ENCODE results near the gene PLA2G4B.

The PLA2G4B gene

DNA sequence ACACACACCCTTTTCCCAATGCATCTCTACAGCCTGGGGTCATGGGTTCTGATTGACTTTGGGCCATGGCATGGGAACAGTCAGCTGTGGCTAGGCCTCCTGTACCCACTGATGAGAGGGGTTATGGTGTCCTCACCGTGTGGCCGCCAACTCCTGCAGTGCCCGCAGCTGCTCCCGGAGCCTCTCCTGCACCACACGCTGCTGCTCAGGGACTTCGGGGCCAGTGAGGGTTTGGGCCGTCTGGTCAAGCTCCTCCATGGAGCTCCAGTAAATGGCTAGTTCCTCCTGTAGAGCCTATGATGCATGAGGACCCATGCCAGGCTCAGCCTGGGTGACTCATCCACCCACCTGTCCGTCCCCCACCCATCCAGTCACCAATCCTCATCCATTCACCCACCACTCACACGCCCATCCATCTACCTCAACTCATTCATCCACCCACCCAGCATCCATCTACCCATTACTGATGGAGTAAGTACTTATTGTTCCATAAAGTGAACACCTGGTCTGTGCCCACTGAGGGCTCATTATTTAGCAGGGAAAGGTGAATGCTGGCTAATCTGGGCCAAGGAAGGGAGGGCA lies 33.6 kb downstream of the PLA2G4B start:
- DNase-seq = no peak

DNA sequence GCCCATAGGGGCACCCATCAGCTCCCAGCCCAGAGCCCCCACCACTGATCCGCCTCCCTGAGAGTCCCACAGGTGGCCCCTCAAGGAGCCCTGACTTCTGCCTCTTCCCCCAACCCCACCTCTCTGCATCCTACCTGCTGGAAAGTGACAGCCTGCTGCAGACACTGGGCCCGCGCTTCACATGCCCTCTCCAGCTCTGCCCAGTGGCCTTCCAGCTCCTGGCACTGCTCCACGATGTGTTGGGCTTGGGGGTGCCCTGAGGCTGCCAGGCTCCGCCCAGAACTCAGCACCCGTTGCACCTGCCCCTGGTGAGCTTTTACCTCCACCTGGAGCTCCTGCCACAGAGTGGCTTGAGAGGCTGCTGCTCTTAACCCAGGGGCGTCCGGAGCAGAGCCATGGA lies 35.1 kb downstream of the PLA2G4B start:
- peak; percentile 39 for DNase-seq

DNA sequence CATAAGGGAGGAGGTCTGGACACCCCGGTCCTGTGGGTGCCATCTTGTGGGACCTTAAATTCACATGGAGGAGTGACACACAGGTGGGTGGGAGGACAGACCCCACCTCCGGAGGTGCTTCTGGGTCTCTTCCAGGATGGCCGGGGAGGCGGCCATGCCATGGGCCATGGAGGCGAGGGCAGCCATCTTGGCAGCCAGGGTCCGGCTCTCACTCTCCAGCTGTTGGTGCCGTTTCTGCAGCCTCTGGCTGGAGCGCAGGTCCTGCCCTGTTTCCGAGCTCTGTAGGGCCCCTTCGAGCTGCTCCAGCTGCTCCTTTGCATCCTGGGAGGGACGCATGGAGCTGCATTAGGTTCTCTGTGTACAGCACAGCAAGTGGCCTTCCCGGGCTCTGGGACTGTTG lies 36.1 kb downstream of the PLA2G4B start:
- no peak for DNase-seq

DNA sequence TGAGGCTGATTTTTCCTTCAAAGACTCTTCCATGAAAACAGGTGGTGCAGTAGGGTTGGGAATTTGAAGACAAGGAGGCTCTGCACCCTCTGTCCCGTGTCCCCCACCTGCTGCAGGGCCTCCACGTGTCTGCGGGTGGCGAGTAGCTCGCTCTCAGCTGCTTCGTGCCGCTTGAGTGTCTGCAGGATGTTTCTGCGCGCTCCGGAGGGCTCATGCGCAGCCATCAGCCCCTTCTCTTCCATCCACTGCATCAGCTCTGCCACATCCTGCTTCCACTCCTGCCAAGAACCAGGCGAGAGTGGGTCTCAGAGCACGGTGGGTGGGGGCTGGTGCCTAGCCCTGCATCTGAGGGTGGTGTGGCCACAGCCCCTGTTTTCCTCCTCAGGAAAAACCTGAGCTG lies 37.4 kb downstream of the PLA2G4B start:
- DNase-seq = no peak

DNA sequence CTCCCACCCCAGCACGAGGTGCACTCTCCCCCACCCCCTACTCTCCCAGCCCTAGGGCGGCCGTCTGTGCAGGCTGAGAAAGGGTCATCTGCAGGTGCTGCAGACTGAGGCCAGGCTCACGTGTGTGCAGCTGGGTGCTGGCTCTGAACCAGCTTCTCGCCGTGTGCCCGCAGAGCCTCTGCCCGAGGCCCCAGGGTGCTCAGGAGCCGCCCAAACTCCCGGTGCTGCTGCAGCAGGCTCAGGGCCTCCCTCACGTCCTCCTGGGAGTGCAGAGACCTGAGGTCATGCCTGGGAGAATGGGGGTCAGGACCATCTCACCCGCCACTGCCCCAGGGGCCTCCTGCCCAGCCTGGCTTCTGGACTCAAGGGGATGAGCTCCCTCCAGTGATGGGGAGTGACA lies 38.0 kb downstream of the PLA2G4B start:
- DNase-seq = no peak

DNA sequence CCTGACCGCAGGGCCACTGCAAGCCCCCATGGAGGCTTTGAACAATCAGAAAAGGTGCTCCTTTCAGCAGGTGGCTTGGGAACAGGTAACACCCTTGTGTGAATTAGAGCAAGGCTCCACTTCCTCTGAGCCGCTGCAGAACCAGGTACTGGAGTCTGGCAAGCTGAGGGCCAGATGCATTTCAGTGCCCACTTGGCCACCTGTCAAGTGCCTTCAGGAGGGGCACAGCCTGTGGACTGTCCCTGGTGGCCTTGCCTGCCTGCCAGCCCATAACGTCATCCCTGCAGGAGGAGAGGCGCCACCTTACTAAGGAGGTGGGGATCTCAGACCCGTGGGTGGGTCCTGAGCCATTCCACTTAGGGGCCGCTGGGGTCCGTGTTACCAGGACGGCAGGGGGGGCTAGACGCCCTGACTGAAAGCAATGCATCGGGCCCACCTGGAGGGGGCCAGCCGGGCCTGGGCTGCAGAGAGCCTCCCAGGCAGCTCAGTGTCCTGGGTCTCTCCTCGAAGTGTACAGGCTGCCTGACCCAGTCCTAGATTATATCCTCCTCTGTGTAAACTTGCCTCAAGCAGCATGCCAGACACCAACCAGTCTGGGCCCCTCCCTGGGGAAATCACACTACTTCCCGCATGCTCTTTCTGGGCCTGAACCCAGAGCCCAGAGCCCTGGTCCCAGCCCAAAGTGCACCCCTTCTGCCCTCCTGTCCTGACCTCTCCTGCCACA lies 39.1 kb downstream of the PLA2G4B start:
- DNase-seq = no peak

DNA sequence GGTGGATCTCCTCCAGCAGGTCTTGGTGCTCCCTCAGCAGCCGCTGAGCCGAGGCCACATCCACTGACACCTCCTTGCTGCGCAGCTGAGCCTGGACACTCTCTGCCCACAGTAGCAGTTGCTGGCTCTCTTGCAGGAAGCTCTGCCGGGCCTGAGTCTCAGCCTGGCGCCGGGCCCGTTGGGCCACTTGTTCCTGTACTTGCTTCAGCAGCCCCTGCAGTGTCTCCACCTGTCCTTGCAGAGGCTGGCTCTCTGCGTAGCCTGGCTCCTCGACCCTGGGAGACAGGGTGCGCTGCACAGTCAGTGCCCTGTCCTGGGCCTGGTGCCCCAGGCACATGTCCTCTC lies 39.7 kb downstream of the PLA2G4B start:
- peak; percentile 12 for DNase-seq

DNA sequence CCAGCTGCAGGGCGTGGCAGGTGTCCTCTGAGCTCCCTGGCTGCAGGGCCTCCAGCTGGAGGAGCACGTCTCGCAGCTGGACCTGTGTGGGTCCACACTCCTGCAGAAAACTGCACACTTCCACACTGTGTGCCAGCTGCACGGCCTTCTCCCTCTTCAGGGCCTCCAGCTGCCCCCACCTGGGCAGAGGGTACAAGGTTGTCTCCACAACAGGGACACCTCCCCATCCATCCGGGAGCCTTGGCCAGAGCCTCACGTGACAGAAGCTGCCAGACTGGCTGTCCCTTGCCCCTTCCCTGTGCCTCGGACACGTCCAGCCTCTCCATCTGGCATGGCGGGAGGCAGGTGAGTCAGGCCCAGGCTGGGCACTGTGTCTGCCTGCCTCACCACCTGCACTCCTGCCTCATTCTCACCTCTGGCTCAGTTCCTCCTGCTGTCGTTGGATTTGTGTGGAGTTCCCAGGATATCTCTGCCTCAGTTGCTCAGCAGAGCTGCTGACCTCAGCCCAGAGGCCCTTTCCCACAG lies 40.7 kb downstream of the PLA2G4B start:
- DNase-seq = no peak

DNA sequence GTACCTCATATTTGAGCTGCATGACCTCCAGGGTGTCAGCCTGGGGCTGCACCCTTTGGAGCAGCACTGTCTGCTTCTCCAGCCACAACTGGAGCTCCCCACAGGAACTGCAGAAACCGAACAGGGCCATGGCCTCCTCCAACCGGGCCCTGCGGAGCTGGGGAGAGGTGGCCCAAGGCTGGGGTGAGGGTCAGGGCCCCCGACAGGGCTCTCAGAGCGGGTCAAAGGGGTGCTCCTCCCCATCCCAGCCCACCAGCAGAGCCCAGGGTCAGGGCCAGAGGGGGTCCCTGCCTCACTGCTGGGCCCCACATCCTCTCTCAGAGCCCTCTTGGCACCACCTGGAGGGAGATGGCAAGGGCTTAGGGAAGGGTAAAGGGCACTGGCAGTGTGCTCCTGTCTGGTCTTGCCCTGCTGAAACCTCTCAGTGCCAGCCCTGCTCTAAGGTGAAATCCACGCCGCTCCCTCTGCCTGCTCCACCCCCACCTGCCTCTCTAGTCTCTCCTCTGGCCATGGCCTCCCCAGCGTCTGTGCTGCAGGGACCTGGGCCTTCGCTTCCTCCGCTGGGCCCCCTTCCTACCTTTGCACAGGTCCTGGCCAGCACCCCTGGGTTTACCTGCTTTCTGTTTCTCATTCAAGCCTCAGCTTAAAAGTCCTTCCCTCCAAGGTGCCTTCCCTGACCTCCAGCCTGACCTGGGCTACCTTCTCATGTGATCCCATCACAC lies 41.7 kb downstream of the PLA2G4B start:
- DNase-seq = no peak

DNA sequence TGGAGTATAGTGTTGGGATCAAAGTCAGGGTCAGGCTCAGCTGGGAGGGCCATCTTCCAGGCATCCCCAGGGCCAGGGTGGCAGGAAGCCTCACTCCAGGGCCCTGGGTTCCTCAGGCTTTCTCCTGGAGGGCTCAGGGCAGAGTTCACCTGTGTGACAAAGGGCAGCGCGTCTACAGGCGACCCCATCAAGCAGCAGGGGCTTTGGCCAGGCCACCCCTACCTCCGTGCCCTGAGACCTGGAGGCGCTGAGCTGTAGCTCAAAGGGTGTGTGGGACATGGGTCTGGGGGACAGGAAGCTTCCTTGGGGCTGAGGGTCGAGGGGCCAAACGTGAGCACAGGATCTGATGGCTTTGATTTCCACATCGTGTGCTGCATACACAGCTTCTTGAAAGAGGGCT lies 42.4 kb downstream of the PLA2G4B start:
- no peak for DNase-seq

DNA sequence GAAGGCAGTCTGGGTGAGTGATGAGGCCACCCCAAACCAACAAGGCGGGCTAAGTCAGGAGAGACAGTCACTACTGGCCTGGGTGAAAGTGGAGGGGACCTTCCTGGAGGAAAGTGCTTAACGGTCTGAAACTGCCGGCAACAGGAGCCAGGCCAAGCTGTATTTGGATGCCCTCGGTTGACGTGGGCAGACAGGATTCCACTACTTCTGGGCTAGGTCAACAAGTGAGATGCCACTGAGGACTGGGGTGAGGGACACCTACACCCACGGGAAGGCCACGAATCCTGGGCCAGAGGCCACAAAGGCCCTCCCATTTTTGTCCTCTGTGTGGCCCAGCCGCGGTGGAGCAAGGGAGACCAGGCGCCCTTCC lies 42.9 kb downstream of the PLA2G4B start:
- no peak for DNase-seq

DNA sequence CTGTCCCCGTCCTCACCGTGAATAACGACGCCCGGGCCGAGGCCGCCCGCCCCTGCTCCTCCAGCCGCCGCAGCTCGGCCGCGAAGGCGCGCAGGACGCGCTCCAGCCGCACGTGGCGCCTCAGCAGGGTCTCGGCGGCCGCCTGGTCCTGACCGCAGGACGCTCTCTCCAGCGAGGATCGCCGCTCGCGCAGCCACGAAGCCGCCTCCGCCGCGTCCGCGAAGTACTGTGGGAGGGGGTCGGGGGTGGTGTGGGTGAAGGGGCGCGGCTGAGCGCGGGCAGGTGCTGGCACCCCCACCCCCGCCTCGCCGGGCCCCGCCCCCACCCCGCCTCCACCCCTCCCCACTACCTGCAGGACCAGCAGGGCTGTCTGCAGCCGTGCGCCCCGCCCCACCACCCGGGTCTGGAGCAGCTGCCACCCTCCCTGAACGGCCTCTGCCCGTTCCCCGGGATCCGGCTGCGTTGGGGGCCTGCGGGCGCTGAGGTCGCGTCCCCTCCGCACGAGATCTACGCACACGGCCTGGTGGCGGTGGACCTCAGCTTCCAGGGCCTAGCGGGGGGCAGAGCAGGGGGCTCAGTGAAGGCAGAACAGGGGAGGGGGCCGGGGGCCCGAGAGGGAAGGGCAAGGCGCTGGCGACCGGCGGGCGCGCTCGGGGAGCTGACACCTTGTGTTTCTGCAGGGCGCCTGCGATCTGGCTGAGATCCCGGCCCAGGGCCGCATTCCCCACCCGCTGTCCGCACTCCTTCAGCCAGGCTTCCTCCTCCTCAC lies 43.5 kb downstream of the PLA2G4B start:
- DNase-seq = no peak

DNA sequence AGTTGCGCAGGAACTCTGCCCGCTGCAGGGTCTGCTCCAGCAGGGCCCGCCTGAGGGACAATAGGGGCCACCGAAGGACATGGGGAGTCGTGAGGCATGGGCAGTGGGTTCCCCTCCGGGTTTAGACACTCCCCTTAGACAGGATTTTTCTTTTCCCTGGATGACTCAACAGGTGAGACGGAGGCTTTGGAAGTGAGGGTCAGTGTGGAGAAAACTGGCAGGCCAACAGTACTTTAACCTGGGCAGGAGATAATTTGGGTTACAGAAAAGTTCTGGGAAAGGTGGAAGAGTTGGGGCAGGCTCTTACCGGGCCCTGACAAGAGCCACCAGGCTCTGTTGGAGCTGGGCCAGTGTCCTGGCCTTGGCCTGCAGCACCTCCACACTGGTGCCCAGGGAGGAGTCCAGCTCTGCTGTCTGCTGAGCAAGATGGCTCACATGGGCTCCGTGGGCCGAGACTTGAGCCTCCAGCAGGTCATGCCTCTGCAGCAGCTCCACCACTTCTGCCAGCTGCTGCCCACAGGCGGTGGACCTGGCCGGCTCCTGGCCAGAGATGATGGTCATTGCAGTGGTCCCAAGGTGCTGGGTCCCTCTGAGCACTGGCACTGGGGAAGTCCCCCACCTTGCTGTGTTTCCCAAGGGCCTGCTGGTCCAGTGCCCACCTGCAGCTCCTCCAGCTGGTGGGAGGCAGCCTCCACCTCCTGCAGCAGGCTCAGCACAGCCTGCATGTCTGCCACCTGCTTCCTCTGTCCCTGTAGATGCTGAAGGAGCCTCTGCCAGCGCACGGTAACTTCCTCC lies 44.2 kb downstream of the PLA2G4B start:
- DNase-seq = no peak

DNA sequence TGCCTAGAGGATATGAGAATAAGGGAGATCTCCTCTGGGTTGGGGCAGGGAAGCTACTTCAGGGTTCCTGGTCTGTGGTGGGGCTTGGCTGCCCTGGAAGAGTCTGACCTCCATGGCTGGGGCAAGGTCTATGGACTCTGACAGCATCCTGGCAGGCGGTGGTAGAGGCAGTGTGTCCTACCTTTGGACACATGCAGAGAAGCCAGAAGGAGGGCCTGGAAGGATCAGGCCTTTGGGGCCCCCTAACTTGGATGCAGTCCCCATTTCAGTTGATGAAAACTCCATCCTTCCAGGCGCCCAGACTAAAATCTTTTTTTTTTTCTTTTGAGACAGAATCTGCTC lies 44.8 kb downstream of the PLA2G4B start:
- no peak for DNase-seq

DNA sequence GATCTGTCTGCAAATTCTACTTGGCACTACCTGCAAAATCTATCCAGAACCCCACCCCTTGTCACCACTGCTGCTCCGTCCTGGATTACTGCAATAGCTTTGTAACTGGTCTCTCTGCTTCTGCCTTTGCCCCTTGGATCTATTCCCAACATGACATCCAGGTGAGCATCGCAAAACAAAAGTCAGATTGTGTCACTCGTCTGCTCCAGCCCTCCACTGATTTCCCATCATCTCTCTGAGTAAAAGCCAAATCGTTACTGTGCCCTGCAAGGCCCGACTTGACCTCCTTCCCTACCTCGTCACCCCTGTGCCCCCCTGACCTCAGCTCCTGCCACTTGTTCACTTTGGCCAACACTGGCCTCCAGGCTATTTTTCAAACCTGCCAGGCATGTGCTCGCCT lies 45.8 kb downstream of the PLA2G4B start:
- no peak for DNase-seq

DNA sequence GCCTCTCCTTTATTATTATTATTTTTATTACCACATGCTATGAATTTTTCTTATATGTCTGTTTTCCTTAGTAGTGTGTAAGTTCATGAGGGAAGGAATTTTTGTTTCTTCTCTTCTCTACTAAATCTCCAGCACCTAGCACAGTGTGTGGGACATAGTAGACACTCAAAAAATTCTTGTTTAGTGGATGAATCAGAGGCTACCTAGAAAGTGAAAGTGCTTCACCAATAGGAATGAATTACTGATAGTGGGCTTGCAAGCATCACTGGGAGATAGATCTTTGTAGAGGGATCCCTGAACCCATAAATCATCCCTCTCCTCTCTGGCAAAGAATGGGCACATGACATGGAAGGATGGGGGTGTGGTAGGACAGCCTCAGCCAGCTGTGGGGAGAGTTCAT lies 46.7 kb downstream of the PLA2G4B start:
- no peak for DNase-seq

DNA sequence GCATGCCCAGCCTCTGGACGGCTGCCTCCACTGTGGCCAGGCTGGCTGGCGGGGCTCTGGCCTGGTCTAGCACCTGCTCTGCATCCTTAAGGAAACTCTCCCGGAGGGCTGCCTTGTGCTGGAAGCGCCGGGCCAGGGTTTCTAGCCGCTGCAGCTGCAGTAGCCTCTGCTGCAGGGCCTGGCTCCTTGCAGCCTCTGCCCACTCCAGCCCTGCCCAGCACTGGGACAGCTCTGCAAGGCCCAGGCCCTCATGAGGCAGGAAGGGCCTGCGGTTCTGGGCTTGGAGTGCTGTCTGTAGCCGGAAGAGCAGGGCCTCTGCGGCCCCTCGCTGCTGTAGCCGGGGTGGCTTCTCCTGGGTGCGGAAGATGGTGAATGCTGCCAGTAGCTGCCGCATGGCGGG lies 47.2 kb downstream of the PLA2G4B start:
- DNase-seq = no peak

DNA sequence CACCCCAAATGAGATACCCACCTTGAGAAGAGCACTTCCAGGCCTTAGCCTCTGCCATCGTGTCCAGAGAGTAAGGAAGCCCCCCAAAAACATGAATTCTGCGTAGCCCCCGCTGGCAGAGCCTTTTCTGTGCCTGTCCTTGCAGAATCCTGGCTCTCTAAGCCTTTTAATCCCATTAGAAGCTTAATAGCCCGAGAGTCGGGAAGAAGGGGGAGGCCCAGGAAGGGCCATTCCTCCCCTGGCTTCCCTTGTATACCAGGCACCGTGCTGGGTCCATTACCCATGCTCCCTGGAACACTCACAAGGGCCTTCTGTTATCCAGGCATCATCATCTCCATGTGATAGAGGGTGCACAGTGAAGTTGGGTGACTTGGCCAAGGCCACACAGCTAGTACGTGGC lies 48.1 kb downstream of the PLA2G4B start:
- no peak for DNase-seq

DNA sequence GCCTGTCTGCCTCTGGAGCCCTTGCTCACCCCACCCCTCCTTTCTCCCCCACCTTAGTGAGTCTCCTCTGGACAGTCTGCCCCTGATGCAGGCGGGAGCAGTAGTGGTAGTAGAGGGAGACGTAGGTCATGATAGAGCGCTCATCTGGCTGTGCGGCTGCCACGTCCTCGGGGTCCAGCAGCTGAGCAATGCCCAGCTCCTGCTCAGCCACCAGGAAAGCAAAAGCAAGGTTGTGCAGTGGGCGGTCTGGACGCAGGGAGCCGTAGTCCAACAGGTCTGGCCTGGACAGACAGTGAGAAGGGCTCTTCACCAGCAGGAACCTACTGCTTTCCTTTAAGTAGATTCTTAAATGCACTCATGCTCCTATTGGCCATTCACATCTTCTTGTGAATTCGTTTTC lies 48.5 kb downstream of the PLA2G4B start:
- no peak for DNase-seq

DNA sequence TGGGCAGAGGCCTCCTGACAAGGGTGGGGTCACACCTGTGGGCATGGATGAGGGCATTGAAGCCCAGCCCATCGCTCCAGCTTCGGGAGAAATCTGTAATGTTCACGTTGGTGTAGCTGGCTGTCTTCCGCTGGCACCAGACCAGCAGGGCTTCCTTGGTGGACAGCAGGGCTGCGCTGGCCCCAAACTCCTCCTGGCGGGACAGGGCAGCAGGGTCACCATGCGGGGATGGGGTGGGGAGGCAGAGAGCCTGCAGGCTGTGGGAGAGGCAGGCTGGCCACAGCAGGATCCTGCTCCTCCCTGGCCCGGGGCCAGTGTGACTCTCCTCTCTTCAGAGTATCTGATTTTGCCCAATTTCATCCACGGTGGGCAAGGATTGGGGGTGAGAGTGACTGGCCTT lies 49.2 kb downstream of the PLA2G4B start:
- DNase-seq = no peak

DNA sequence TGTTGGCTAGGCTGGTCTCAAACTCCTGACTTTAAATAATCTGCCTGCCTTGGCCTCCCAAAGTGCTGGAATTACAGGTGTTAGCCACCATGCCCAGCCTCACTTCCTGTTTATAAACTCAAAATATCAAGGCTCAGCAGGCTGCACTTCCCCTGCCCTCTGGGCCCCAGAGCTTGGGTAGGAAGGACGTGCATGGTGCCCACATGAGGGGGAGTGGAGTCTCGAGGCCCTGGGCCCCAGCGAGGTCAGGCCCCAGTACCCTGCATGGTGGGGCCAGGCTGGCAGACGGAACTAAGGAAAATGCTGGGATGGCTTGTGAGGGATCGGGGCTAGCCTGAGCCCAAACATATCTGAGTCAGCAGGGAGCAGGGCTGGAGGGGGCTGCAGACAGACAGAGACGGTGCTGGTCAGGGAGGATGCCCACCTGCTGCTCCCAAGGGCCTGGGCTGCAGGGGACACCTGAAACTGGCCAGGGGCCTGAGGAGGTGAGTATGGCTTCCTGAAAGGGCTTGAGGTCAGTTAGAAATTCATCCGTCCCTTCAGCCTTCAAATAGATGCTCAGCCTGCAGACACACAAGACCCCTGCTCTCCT lies 50.1 kb downstream of the PLA2G4B start:
- no peak for DNase-seq

DNA sequence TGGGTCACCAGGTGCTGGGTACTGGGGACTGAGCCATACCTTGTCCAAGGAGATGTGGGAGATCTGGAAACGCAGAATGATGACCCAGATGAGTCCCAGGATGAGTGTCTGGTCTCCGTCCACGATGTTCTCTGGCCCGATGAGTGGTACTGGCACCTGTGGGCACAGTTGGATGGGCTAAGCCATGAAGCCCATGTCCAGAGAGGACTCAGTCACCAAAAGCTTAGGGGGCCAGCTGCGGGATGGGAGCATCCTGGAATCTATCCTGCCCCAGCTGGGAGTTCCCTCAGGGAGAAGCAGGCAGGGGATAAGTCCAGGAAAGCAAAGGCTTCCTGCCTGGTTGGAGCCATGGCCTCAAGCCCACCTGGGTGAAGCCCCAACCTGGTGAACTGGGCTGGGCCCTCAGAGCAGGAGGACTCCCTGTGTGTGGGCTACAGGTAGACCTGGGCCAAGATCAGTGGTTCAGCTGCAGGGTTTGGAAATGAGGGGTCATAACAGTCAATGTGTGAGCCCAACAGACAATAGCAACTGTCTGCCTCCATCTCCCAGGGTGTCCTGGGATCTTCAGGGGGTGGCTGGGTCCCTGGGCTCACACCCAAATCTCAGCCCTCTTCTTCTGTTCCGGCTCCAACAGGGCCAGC lies 51.5 kb downstream of the PLA2G4B start:
- no peak for DNase-seq
